Vagina (tissue), 2 donors: ENCODE results near the gene PRXL2A. TPM values are rescaled to one million over a fixed set of nuclear protein-coding genes. Genes with fewer than 3 reads are reported as not detected.

Experiments used
- DNase-seq, 2 donors: peaks; one replicate each; pipeline ENCODE4 v3.0.0-alpha.2; 2017; ENCODE audit errors: extremely low spot score in 2 of 2
- H3K27ac ChIP-seq: fragments of 200-600 bp; sonication (generic); one replicate; pipeline ENCODE4 v1.5.1; 2019
- H3K27me3 ChIP-seq: fragments of 200-600 bp; sonication (generic); one replicate; pipeline ENCODE4 v1.5.1; 2019
- H3K36me3 ChIP-seq, 2 donors: fragments of 200-600 bp; sonication (generic); one replicate each; pipeline ENCODE4 v1.5.1; 2017 to 2019
- H3K4me1 ChIP-seq: fragments of 200-600 bp; sonication (generic); one replicate; pipeline ENCODE4 v1.5.1; 2019
- H3K4me3 ChIP-seq, 2 donors: fragments of 200-600 bp; sonication (generic); 1 replicate in 1 of 2; 2 replicates in 1 of 2; pipeline ENCODE4 v1.5.1; 2016 to 2019
- H3K9me3 ChIP-seq: fragments of 200-600 bp; sonication (generic); one replicate; pipeline ENCODE4 v1.5.1; 2019
- POLR2A ChIP-seq, 2 donors: fragments of 450-650 bp; IDR thresholded peaks; one replicate each; pipeline ENCODE4 v1.6.1; 2017; ENCODE audit warnings: antibody characterized with exemption in 2 of 2, mild to moderate bottlenecking in 2 of 2, moderate library complexity in 2 of 2
- POLR2AphosphoS5 ChIP-seq, 2 donors: sonication (generic); formaldehyde crosslinking; IDR thresholded peaks; one replicate each; pipeline ENCODE4 v1.9.0; 2017; ENCODE audit warnings: antibody characterized with exemption in 2 of 2, mild to moderate bottlenecking in 2 of 2, low read depth in 1 of 2; ENCODE audit not compliant: insufficient read depth in 1 of 2
- intact Hi-C: fragments of 100-400 bp; cut with DNase I; formaldehyde crosslinking; loops from one replicate; pipeline ENCODE4 v1.15.1; 2023
- total RNA-seq: library from RNA; depleted of rRNA; stranded (reverse); fragments of >200 nt; gene quantifications from one replicate; pipeline ENCODE4 v1.2.3, GENCODE V29; 2016
- TF ChIP-seq, protein P1 (sequence below), 3 experiments: fragments of 450-650 bp in 2 of 3; fragments of 200-600 bp in 1 of 3; sonication (generic) in 1 of 3; IDR thresholded peaks; one replicate each; pipeline ENCODE4 v1.5.1; 2017 to 2019; ENCODE audit warnings: antibody characterized with exemption in 3 of 3, mild to moderate bottlenecking in 2 of 3, moderate library complexity in 2 of 3

PRXL2A gene
- total RNA-seq, 1 donor from 2014 or later: 62.4 TPM

DNA sequence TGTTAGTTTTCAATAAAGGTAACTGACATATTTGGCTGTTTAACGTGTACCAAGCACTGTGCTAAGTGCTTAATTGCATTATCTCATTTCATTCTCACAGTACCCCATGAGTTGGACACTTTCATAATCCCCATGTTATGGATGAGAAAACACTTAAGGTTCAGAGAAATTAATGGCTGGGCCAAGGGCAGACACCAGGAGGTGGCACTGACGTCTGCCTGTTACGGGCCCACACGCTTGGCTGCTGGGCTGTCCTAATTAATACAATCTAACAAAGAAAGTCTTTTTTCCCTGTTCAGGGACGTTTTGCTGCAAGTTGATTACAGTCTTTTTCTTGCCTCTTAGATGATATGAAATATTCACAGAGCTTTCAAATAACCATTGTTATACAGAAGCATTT lies 35.7 kb upstream of the PRXL2A start:
- Histone ChIP-seq H3K4me1 (no peaks in the 10 kb centered on the region), H3K27ac (no peak overlapping the region), H3K27me3 (no peaks in the 10 kb centered on the region), H3K9me3 (no peaks in the 10 kb centered on the region), H3K36me3 (no peaks in the 10 kb centered on the region), H3K4me3 (no peak overlapping the region)
- intact Hi-C loops: no loop called here
- no peak for DNase-seq
- TF ChIP-seq POLR2AphosphoS5 (IDR thresholded peaks at IDR 0.05; ENCODE audit: insufficient read depth in 1 of 2, low read depth in 1 of 2): no peak
- TF ChIP-seq, protein P1, sequence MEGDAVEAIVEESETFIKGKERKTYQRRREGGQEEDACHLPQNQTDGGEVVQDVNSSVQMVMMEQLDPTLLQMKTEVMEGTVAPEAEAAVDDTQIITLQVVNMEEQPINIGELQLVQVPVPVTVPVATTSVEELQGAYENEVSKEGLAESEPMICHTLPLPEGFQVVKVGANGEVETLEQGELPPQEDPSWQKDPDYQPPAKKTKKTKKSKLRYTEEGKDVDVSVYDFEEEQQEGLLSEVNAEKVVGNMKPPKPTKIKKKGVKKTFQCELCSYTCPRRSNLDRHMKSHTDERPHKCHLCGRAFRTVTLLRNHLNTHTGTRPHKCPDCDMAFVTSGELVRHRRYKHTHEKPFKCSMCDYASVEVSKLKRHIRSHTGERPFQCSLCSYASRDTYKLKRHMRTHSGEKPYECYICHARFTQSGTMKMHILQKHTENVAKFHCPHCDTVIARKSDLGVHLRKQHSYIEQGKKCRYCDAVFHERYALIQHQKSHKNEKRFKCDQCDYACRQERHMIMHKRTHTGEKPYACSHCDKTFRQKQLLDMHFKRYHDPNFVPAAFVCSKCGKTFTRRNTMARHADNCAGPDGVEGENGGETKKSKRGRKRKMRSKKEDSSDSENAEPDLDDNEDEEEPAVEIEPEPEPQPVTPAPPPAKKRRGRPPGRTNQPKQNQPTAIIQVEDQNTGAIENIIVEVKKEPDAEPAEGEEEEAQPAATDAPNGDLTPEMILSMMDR (IDR thresholded peaks at IDR 0.05): no peak

DNA sequence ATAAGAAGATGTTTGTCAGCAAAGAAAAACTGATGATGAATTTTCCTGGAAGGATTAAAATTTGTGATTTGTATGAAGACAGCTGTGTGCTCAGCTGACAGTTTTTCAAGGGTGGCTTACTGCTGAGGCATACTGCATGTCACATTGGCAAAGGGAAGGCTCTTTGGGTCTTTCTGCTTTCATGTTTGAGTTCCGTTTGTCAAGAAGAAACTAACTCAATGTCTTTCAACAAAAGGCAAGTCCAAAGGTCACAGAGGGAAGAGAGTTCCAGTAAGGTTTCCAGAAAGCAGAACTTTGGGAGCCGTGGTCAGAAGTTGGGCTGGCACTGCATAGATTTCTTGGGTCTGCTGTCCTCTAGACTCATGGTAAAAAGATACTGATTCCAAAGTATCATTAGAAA lies 34.8 kb upstream of the PRXL2A start:
- H3K27me3 ChIP-seq: no peaks in the 10 kb centered on the region
- intact Hi-C loops: no loop called here
- no peak overlapping the region for H3K4me3 ChIP-seq
- H3K4me1 ChIP-seq: no peaks in the 10 kb centered on the region
- DNase-seq: no peak
- no peak overlapping the region for H3K27ac ChIP-seq
- H3K36me3 ChIP-seq: no peaks in the 10 kb centered on the region
- TF ChIP-seq, protein P1 (IDR thresholded peaks at IDR 0.05): no peak
- TF ChIP-seq POLR2AphosphoS5 (IDR thresholded peaks at IDR 0.05; ENCODE audit: insufficient read depth in 1 of 2, low read depth in 1 of 2) (no peak), POLR2A (IDR thresholded peaks at IDR 0.05) (no peak)
- no peaks in the 10 kb centered on the region for H3K9me3 ChIP-seq

DNA sequence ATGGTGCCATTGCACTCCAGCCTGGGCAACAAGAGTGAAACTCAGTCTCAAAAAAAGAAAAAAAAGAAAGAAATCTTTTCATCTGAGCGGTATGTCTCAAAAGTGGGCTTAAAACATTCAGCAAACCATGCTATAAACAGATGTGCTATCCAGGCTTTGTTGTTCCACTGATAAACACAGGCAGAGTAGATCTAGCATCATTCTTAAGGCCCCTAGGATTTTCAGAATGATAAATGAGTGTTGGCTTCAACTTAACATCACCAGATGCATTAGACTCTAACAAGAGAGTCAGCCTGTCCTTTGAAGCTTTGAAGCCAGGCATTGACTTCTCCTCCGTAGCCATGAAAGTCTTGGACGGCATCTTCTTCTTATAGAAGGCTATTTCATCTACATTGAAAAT lies 28.6 kb upstream of the PRXL2A start:
- H3K27ac ChIP-seq: no peak overlapping the region
- H3K36me3 ChIP-seq: no peaks in the 10 kb centered on the region
- H3K27me3 ChIP-seq: no peaks in the 10 kb centered on the region
- H3K9me3 ChIP-seq: no peaks in the 10 kb centered on the region
- intact Hi-C loops: loop anchor here (5.0 kb wide), 1 partner anchor 123 kb away; no protein-coding TSS in a partner anchor
- no peak for DNase-seq
- TF ChIP-seq POLR2AphosphoS5 (IDR thresholded peaks at IDR 0.05; ENCODE audit: insufficient read depth in 1 of 2, low read depth in 1 of 2) (no peak), POLR2A (IDR thresholded peaks at IDR 0.05) (no peak)
- TF ChIP-seq, protein P1 (IDR thresholded peaks at IDR 0.05): no peak
- H3K4me3 ChIP-seq: no peak overlapping the region
- peaks cover 4% of the 10 kb centered on the region for H3K4me1 ChIP-seq

DNA sequence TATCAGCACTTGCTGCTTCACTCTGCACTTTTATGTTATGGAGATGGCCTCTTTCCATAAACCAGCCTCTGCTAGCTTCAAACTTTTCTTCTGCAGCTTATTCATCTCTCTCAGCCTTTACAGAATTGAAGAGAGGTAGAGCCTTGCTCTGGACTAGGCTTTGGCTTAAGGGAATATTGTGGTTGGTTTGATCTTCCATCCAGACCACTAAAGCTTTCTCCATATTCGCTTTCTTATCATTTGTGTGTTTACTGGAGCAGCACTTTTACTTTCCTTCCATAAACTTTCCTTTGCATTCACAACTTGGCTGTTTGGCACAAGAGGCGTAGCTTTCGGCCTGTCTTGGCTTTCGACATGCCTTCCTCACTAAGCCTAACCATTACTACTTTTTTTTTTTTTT lies 28.2 kb upstream of the PRXL2A start:
- TF ChIP-seq POLR2A (IDR thresholded peaks at IDR 0.05) (no peak), POLR2AphosphoS5 (IDR thresholded peaks at IDR 0.05; ENCODE audit: insufficient read depth in 1 of 2, low read depth in 1 of 2) (no peak)
- TF ChIP-seq, protein P1 (IDR thresholded peaks at IDR 0.05): no peak
- Histone ChIP-seq H3K27ac (no peak overlapping the region), H3K36me3 (no peaks in the 10 kb centered on the region), H3K27me3 (no peaks in the 10 kb centered on the region), H3K9me3 (no peaks in the 10 kb centered on the region), H3K4me1 (peaks cover 4% of the 10 kb centered on the region), H3K4me3 (no peak overlapping the region)
- intact Hi-C loops: loop anchor here (5.0 kb wide), 1 partner anchor 122 kb away; no protein-coding TSS in a partner anchor
- no peak for DNase-seq

DNA sequence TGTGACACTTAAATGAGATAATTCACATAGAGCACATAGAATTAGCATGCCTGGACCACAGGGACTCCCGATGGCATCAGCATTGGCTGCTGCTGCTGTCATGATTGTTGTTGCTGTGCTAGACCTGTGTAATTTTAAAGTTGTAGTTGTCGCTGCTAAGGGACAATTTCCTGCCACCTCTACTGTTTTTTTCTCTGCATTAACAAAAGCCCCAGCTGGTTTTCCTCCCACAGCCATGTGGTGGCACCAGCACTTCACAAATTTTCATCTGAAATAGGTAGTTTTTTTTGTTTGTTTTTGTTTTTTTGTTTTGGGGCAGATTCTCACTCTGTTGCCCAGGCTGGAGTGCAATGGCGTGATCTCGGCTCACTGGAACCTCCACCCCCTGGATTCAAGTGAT lies 25.4 kb upstream of the PRXL2A start:
- intact Hi-C loops: loop anchor here (5.0 kb wide), 1 partner anchor 119 kb away; no protein-coding TSS in a partner anchor

More for the DNA sequence above, 25.4 kb upstream of the PRXL2A start:
- no peak overlapping the region for H3K4me3 ChIP-seq
- H3K27ac ChIP-seq: no peak overlapping the region
- no peak for DNase-seq
- no peaks in the 10 kb centered on the region for H3K9me3 ChIP-seq
- H3K36me3 ChIP-seq: no peaks in the 10 kb centered on the region
- TF ChIP-seq, protein P1 (IDR thresholded peaks at IDR 0.05): peak; percentile 45 to 62 (median 61)
- TF ChIP-seq POLR2A (IDR thresholded peaks at IDR 0.05): no peak
- H3K27me3 ChIP-seq: no peaks in the 10 kb centered on the region
- H3K4me1 ChIP-seq: peaks cover 5% of the 10 kb centered on the region
